Measurements from ENCODE around the gene PSMD2.

PSMD2 gene

GRCh38 chr3:184298759-184299487, at the start of gene PSMD2:
Gene PSMD2 (plus strand): TSS chr3:184299241. CDS start chr3:184299267, 26 bp downstream.
- Histone ChIP-seq H4K20me1 (peaks cover 47% of the 10 kb centered on the region), H3K4me1 (peaks cover 23% of the 10 kb centered on the region), H3K4me3 (peak within 1 kb of the TSS; percentile 98), H3K27me3 (no peaks in the 10 kb centered on the region), H3K36me3 (peaks cover 40% of the 10 kb centered on the region), H3K27ac (peak within 1 kb of the TSS; percentile 89), H3K9ac (peak within 1 kb of the TSS; percentile 95), H3K4me2 (peak within 1 kb of the TSS; percentile 94), H3K9me3 (no peaks in the 10 kb centered on the region)
- no peak for TF ChIP-seq Cebpa-rat (IDR thresholded peaks at IDR 0.05)

- Histone ChIP-seq H3K27ac (peak within 1 kb of the TSS; percentile 95), H3K4me3 (peak within 1 kb of the TSS; percentile 85), H3K27me3 (no peaks in the 10 kb centered on the region), H3K36me3 (peaks cover 20% of the 10 kb centered on the region), H3K9ac (peak within 1 kb of the TSS; percentile 92), H3K9me3 (no peaks in the 10 kb centered on the region), H3K4me2 (peak within 1 kb of the TSS; percentile 88), H3K4me1 (peaks cover 23% of the 10 kb centered on the region), H4K20me1 (peaks cover 67% of the 10 kb centered on the region)
- TF ChIP-seq Cebpa-rat (IDR thresholded peaks at IDR 0.05) = peak; percentile 98
Observed at GRCh38 chr3:184249412-184250166, 49.5 kb upstream of the PSMD2 start, which contains the start of gene EEF1AKMT4. Gene EEF1AKMT4 (plus strand): TSS chr3:184249672. CDS start chr3:184249695, 23 bp downstream.

GRCh38 chr3:184250167-184250828, 48.7 kb upstream of the PSMD2 start:
- Histone ChIP-seq H3K36me3 (peaks cover 13% of the 10 kb centered on the region), H3K4me3 (peak overlapping the region; percentile 85), H4K20me1 (peaks cover 67% of the 10 kb centered on the region), H3K4me1 (peaks cover 23% of the 10 kb centered on the region), H3K9ac (peak overlapping the region; percentile 92), H3K27ac (peak overlapping the region; percentile 95), H3K27me3 (no peaks in the 10 kb centered on the region), H3K9me3 (no peaks in the 10 kb centered on the region), H3K4me2 (peak overlapping the region; percentile 88)
- no peak for TF ChIP-seq Cebpa-rat (IDR thresholded peaks at IDR 0.05)

- Histone ChIP-seq H4K20me1 (peaks cover 98% of the 10 kb centered on the region), H3K27me3 (peaks cover 27% of the 10 kb centered on the region), H3K4me3 (no peak overlapping the region), H3K27ac (no peak overlapping the region), H3K9ac (no peak overlapping the region), H3K4me1 (peaks cover 11% of the 10 kb centered on the region), H3K9me3 (no peaks in the 10 kb centered on the region), H3K4me2 (no peak overlapping the region), H3K36me3 (peaks cover 11% of the 10 kb centered on the region)
- no peak for TF ChIP-seq Cebpa-rat (IDR thresholded peaks at IDR 0.05)
Observed at GRCh38 chr3:184255291-184256039, 43.6 kb upstream of the PSMD2 start.

- Histone ChIP-seq H3K4me2 (no peak overlapping the region), H3K9ac (no peak overlapping the region), H3K27me3 (peaks cover 45% of the 10 kb centered on the region), H3K36me3 (peaks cover 11% of the 10 kb centered on the region), H3K4me1 (peaks cover 19% of the 10 kb centered on the region), H4K20me1 (peaks cover 93% of the 10 kb centered on the region), H3K9me3 (no peaks in the 10 kb centered on the region), H3K27ac (no peak overlapping the region), H3K4me3 (no peak overlapping the region)
- no peak for TF ChIP-seq Cebpa-rat (IDR thresholded peaks at IDR 0.05)
Observed at GRCh38 chr3:184257083-184257915, 41.7 kb upstream of the PSMD2 start.

GRCh38 chr3:184258926-184259325, 40.1 kb upstream of the PSMD2 start:
- no peaks in the 10 kb centered on the region for H3K9me3 ChIP-seq
- no peak overlapping the region for H3K9ac ChIP-seq
- peaks cover 85% of the 10 kb centered on the region for H4K20me1 ChIP-seq
- no peak overlapping the region for H3K4me2 ChIP-seq
- H3K4me3 ChIP-seq = no peak overlapping the region
- peaks cover 62% of the 10 kb centered on the region for H3K27me3 ChIP-seq
- no peak for TF ChIP-seq Cebpa-rat (IDR thresholded peaks at IDR 0.05)
- peaks cover 27% of the 10 kb centered on the region for H3K4me1 ChIP-seq
- peaks cover 11% of the 10 kb centered on the region for H3K36me3 ChIP-seq
- no peak overlapping the region for H3K27ac ChIP-seq

- Histone ChIP-seq H3K4me3 (no peak overlapping the region), H3K9ac (no peak overlapping the region), H3K27me3 (peaks cover 67% of the 10 kb centered on the region), H3K4me1 (peaks cover 27% of the 10 kb centered on the region), H4K20me1 (peaks cover 80% of the 10 kb centered on the region), H3K4me2 (no peak overlapping the region), H3K27ac (no peak overlapping the region), H3K9me3 (no peaks in the 10 kb centered on the region), H3K36me3 (peaks cover 11% of the 10 kb centered on the region)
- TF ChIP-seq Cebpa-rat (IDR thresholded peaks at IDR 0.05) = no peak
Observed at GRCh38 chr3:184259396-184259877, 39.6 kb upstream of the PSMD2 start.

GRCh38 chr3:184259878-184260723, 38.9 kb upstream of the PSMD2 start:
- Histone ChIP-seq H3K4me2 (peak overlapping the region; percentile 96), H3K27me3 (peaks cover 71% of the 10 kb centered on the region), H3K4me3 (peak overlapping the region; percentile 66), H3K36me3 (peaks cover 11% of the 10 kb centered on the region), H3K27ac (no peak overlapping the region), H3K4me1 (peaks cover 27% of the 10 kb centered on the region), H3K9me3 (no peaks in the 10 kb centered on the region), H3K9ac (no peak overlapping the region), H4K20me1 (peaks cover 73% of the 10 kb centered on the region)
- no peak for TF ChIP-seq Cebpa-rat (IDR thresholded peaks at IDR 0.05)

Measured in BLaER1 (cell line).